ENCODE measurements around the gene SAPCD2.

SAPCD2 gene

DNA sequence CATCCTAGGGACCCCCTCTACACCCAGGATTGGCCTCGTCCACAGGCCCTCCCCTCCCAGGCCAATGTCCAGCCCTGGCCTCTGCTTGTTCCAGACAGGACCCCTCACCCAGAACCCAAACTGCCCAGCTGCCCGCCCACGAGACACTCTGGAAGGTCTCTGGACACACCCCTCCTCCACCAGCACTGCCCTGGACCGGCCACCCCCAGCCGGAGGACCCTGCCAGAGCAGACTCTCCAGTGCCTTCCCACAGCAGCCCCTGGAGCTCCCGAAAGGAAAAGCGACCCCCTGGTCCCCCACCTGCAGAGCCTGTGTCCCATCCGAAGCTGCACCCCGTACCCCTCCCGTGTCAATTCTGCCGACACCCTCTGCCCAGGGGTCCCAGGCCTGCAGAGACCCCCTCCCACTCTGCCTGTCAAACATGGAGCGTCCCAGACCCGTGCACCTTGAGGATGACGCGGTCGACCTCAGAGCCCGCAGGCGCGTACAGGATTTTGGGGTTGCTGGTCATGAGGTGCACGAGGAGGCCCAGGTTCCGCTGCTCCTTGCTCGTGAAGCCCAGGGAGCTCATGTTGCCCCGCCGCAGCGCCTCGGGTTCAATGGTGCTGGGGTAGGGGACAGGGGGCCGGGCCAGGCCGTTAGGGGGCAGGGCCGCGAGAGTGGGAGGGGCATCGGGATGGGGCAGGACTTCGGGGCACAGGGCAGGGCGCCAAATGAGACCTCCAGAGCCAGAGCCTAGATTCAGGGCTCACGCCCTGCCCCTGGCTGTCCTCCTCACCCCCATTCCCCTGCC is 50.3 kb downstream of the SAPCD2 start:
- TF ChIP-seq CTCF (IDR thresholded peaks at IDR 0.05; ENCODE audit: borderline replicate concordance, insufficient read depth, low read depth, low read length) = no peak
- no peak overlapping the region for H3K4me3 ChIP-seq (ENCODE audit: low read depth, low read length)

DNA sequence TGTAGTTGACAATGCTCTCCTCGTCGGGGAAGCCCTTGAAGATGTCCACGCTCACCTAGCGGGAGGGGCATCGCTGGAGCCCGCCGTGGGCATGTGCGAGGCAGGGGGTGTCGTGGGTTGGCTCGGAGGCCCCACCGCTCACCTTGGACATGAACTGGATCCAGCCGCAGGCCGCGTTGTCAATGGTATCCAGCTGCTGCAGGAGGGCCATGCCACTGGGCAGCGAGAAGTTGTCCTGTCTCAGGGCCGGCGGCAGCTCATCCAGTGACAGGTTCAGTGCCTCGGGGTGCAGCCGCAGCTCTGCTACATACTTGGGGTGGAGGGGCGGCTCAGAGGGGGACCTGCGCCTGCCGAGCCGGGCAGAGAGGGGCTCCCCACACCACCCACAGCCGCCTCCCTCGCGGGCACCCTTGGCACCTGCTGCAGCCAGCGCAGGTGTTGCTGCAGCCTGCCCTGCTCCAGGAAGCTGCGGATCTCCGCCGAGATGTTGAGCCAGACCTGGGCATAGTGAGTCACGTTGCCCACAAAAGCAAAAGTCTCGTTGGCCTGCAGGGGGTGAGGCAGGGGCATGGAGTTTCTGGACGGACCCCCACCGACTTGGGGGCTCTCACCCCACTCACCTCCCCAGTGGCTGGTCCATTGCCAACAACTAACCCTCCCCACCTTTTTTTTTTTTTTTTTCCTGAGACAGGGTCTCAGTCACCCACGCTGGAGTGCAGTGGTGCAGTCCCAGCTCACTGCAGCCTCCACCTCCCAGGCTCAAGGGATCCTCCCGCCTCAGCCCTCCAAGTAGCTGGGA is 51.4 kb downstream of the SAPCD2 start:
- H3K4me3 ChIP-seq (ENCODE audit: low read depth, low read length) = no peak overlapping the region
- no peak for TF ChIP-seq CTCF (IDR thresholded peaks at IDR 0.05; ENCODE audit: borderline replicate concordance, insufficient read depth, low read depth, low read length)

- no peak for TF ChIP-seq CTCF (IDR thresholded peaks at IDR 0.05; ENCODE audit: borderline replicate concordance, insufficient read depth, low read depth, low read length)
- no peak overlapping the region for H3K4me3 ChIP-seq (ENCODE audit: low read depth, low read length)
Observed at GRCh38 chr9:137017791-137018497, 52.4 kb downstream of the SAPCD2 start.

GRCh38 chr9:137017071-137017470 is 53.3 kb downstream of the SAPCD2 start:
- no peak for TF ChIP-seq CTCF (IDR thresholded peaks at IDR 0.05; ENCODE audit: borderline replicate concordance, insufficient read depth, low read depth, low read length)
- no peak overlapping the region for H3K4me3 ChIP-seq (ENCODE audit: low read depth, low read length)

DNA sequence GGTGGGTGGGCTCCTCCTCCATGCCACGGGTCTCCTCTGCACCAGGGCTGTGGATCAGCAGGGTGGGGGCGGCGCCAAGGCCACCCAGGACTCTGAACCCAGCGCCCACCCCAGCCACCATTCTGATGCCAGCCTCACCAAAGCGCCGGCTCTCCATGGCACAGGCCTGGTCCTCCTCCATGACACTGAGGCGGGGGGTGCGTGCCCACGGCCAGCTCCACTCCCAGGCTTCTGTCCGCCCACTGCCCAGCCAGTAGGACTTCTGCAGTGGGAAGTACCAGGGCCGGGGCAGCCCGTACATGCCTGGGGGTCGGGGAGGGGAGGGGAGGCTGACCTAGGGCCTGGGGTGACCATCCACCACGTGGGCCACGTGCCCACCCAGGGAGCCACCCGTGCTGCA is 53.9 kb downstream of the SAPCD2 start:
- no peak for TF ChIP-seq CTCF (IDR thresholded peaks at IDR 0.05; ENCODE audit: borderline replicate concordance, insufficient read depth, low read depth, low read length)
- no peak overlapping the region for H3K4me3 ChIP-seq (ENCODE audit: low read depth, low read length)

DNA sequence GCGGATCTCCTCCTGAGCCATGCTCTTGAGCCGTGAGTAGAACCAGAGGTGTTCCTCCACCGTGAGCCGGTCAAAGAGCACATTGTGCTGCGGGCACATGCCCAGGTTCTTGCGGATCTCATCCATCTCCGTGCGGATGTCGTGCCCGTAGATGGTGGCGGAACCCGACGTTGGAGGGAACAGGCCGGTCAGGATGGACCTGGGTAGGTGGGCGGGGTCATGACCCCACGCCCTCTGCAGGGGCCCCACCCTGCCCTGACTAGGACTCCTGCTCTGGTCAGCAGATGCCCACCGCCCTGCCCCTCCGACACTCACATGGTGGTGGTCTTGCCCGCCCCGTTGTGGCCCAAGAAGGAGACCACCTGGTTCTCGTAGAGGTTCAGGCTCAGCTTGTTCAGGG is 54.4 kb downstream of the SAPCD2 start:
- TF ChIP-seq CTCF (IDR thresholded peaks at IDR 0.05; ENCODE audit: borderline replicate concordance, insufficient read depth, low read depth, low read length) = no peak
- H3K4me3 ChIP-seq (ENCODE audit: low read depth, low read length) = no peak overlapping the region

Measured in GM12875 (cell line).